MM.1S (cell line): ENCODE data around the gene C1orf116.

Experiments
- EZH2 ChIP-seq: fragments of 300-600 bp; sonication (generic); optimal IDR thresholded peaks from 2 replicates; pipeline ENCODE3; 2017; ENCODE audit warnings: low read depth, mild to moderate bottlenecking, antibody characterized with exemption, low read length, mixed read lengths
- EZH2phosphoT487 ChIP-seq: fragments of 300-600 bp; sonication (generic); IDR thresholded peaks from 2 replicates; pipeline ENCODE4 v1.6.1; 2018; ENCODE audit warnings: antibody characterized with exemption, low read length
- TF ChIP-seq, protein P1 (sequence below): fragments of 300-600 bp; sonication (generic); IDR thresholded peaks from 2 replicates; pipeline ENCODE4 v1.5.1; 2016; ENCODE audit warnings: antibody characterized with exemption, low read length, mixed read lengths

DNA sequence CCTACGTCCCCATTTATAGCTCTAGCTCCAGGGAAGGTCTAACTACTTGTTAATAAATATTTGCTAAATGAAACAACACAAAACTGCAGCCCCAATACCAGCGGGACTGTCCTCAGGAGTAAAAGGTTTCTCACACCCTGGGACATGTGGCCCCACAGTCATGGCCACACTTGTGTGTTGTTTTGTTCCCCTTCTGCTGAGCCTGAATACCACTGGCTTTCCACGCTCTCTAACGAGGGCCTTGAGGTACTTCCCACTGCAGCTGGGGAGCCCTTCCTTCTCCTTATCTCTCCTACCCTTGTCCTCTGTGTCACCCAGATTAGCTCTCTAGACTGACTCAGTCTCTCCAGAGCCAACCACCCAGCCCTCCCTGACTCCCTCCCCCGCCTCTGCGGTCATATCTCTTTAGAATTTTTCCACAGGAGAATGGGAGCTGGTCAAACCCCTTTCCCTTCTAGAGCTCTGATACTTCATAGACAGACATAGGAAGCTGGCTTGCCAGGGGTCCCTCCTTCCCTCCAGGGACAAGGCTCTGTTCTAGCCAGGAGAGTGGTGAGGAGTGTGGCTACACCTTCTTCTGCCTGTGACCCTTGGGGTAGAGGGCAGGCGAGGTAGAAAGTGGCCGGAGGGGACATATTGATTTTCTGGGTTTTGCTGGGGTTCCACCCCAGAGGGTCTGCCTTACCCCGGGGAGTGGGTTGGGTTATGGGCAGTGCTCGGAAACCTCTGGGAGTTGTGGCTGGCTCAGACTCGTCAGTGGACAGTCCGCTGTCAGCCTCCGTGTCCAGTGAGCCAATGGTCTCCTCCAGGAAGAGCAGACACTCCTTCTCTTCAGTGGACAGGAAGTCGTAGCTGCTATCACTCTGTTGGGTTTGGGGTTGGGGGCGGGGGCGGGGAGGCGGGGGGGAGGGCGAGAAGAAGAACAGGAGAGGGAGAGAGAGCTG is 8.1 kb downstream of the C1orf116 start:
- TF ChIP-seq EZH2 (no peak), EZH2phosphoT487 (no peak)
- TF ChIP-seq, protein P1, sequence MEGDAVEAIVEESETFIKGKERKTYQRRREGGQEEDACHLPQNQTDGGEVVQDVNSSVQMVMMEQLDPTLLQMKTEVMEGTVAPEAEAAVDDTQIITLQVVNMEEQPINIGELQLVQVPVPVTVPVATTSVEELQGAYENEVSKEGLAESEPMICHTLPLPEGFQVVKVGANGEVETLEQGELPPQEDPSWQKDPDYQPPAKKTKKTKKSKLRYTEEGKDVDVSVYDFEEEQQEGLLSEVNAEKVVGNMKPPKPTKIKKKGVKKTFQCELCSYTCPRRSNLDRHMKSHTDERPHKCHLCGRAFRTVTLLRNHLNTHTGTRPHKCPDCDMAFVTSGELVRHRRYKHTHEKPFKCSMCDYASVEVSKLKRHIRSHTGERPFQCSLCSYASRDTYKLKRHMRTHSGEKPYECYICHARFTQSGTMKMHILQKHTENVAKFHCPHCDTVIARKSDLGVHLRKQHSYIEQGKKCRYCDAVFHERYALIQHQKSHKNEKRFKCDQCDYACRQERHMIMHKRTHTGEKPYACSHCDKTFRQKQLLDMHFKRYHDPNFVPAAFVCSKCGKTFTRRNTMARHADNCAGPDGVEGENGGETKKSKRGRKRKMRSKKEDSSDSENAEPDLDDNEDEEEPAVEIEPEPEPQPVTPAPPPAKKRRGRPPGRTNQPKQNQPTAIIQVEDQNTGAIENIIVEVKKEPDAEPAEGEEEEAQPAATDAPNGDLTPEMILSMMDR, result no peak
